GM19035 (cell line): Measurements from ENCODE around the gene ARMS2.

Experiments used
- ATAC-seq: cut with Tn5 transposase; IDR thresholded peaks from one replicate; pipeline ENCODE4 v1.9.1; 2021; ENCODE audit not compliant: unreplicated experiment

The ARMS2 gene

DNA sequence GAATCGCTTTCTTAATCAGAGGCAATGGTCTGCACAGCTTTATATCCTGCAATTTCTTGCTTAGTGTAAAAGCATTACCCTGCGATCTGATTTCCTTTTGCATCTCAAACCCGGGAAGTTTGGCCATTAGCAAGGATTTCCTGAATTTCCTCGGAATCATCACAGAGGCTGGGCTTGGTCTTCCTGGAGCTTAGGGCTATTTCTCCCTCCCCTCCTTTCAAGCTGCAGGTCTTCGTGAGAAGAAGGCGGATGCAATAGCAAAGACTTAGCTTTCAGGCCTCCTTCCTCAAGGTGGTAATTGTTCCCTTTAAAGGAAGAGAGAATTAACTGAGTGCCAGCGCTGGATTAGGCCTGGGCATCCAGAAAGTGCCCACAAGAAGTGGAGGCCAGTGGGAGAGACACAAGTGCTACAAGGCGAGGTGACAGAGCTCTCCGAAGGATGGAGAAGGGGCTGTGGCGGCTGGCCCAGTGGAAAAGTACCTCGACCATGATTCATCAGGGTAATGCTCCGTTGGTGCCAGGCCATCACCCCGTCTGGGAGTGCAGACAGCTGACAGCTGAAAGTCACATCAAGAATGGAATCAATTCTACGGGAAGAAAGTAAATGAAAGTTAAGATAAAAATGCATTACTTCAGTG lies 4.0 kb upstream of the ARMS2 start:
- no peak for ATAC-seq

DNA sequence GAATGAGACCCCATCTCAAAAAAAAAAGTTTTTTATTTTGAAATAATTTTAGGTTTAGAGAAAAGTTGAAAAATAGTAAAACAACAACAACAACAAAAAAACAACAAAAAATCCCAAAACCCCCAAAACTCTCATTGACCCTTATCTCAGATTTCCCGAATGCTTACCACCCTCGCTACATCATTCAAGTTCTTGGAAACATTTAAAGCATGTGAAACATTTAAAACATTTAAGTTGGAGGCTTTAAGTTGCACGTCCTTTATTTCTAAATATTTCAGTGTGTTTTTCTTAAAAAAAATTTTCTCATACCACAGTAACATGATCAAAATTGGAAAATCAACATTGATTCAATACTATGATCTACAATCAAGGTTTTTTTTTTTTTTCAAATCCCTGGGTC lies 382 bp upstream of the ARMS2 start:
- ATAC-seq, result no peak

DNA sequence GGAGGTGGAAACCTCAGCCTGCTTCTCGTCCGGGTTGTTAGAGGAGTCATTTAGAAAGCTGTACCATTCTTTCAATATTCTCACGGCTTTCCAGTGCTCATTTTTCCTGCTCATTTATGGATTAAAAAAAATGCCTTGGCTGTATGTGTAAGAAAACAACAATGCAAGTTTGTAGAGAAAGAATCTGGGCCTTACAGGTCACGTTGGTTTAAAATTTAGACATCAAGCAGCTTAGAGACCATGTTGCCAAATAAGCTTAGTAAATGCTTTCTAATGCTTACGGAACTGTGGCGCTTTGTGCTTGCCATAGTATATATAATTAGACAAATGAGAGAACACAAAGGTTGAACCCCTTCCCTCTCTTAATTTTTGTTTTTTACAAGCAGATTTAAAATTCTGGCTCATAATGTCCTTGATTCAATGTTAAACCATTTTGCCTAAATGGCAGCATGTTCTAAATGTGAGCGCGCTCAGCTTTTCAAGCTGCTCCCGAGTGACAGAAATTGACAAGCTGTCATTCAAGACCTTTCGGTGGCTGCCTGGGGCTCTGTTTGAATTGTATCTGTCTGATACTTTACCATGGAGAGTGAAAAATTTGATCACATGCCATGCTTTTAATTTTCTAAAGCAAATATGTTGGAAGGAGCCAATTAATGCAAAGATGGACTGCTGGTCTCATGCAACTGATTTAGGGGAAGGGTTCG lies 1.1 kb downstream of the ARMS2 start:
- ATAC-seq, result no peak

DNA sequence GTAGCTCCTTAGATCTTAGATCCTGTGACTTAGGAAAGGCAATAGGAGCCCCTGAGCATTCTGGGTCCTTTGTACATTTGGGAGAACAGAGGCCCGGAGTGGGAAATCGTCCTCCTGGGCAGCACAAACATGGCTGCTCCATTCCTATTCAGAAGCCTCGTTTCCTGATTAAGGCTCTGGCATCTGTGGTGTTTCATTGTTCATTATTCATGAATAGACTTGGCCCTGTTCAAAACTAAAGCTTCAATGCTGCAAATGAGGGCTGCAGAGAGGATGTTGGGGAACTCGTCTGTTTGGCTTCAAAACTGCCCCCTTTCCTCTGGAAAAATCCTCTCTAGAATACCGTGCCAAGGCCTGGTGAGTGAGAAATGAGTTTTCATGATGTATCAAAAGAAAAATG lies 3.5 kb downstream of the ARMS2 start:
- no peak for ATAC-seq

DNA sequence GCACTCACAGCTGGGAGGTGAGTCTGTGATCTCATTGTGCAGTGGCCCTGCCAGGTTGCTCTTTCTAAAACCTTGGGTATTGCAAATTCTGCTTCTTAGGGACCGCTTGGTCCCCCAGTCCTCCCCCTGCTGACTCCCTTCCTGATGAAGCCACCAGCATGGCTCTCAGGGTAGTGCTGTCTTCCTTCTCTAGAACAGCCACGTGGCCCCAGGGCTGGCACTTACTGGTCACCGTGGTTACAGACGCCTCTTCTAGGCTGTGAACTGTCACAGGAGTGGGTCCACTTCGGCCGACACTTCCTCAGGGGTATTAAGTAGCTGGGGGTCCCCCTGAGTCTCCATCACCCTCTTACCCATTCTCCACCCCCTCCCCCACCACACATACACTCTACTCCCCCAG lies 4.2 kb downstream of the ARMS2 start:
- no peak for ATAC-seq

DNA sequence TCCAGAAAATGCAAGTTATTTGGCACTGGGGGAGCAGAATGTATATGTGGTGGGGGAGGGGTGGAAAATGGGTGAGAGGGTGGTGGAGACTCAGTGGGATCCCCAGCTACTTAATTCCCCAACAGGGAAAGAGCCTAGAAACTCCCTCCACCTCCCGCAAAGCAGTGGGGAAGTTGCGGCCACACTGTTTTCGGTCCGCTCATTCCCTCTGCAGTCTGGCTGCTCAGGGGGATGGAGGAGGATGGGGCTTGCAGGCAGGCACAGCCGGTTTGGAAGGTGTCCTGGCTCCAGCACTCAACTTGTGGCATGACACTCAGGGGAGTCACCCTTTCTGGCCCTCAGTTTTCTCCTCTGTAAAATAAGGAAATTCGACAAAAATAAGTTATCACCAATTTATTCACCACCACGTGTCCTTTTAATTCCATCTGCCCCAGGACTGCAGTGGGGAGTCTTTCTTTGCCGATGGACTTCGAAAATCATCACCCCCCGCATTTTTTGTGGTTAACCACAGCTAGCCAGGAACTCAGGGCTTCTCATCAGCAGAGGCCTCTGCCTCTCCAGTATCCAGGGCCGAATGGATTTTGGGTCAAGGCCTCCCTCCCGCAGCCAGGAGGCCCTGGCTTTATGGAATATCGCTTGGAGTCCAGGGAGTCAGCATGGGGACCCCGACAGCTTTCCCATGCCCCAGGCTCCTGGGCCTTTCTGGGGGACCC lies 5.3 kb downstream of the ARMS2 start:
- no peak for ATAC-seq

DNA sequence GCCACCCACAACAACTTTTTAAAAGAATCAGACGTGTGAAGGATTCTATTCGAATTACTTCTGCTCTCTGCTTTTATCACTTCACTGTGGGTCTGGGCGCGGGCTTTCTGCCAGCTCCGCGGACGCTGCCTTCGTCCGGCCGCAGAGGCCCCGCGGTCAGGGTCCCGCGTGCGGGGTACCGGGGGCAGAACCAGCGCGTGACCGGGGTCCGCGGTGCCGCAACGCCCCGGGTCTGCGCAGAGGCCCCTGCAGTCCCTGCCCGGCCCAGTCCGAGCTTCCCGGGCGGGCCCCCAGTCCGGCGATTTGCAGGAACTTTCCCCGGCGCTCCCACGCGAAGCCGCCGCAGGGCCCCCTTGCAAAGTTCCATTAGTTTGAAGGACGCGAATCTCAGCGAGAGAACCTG lies 6.4 kb downstream of the ARMS2 start:
- ATAC-seq, result no peak

DNA sequence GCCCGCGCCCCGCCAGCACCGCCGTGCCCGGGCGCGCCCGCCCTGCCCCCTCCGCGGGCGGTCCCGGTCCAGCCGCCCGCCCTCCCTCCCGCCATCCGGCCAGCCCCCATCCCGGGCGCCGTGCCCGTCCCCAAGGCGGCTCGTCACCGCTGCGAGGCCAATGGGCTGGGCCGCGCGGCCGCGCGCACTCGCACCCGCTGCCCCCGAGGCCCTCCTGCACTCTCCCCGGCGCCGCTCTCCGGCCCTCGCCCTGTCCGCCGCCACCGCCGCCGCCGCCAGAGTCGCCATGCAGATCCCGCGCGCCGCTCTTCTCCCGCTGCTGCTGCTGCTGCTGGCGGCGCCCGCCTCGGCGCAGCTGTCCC lies 6.9 kb downstream of the ARMS2 start, which contains the start of gene HTRA1:
HTRA1 (plus strand) TSS at position 187 of the 362 bp plus-strand sequence; CDS start at position 287, 100 bp downstream.
- no peak for ATAC-seq

DNA sequence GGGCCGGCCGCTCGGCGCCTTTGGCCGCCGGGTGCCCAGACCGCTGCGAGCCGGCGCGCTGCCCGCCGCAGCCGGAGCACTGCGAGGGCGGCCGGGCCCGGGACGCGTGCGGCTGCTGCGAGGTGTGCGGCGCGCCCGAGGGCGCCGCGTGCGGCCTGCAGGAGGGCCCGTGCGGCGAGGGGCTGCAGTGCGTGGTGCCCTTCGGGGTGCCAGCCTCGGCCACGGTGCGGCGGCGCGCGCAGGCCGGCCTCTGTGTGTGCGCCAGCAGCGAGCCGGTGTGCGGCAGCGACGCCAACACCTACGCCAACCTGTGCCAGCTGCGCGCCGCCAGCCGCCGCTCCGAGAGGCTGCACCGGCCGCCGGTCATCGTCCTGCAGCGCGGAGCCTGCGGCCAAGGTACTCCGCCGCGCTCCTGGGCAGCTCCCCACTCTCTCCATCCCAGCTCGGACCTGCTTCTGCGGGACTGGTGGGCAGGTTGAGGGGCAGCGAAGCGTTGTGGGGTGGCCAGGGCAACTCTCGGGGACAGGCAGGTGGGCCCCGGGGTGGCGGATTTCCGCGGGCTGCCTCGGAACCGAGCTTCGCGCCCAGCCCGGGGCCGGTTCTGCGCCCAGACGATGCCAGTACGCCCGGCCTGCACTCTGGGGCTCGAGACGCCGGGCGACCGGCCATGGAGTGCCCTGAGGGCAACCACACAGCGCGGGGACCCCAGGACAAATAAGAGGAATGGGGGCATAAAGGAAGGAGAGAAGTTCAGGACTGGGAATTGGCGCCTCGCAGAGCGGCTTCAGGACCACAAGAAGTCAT lies 7.5 kb downstream of the ARMS2 start:
- ATAC-seq, result no peak

DNA sequence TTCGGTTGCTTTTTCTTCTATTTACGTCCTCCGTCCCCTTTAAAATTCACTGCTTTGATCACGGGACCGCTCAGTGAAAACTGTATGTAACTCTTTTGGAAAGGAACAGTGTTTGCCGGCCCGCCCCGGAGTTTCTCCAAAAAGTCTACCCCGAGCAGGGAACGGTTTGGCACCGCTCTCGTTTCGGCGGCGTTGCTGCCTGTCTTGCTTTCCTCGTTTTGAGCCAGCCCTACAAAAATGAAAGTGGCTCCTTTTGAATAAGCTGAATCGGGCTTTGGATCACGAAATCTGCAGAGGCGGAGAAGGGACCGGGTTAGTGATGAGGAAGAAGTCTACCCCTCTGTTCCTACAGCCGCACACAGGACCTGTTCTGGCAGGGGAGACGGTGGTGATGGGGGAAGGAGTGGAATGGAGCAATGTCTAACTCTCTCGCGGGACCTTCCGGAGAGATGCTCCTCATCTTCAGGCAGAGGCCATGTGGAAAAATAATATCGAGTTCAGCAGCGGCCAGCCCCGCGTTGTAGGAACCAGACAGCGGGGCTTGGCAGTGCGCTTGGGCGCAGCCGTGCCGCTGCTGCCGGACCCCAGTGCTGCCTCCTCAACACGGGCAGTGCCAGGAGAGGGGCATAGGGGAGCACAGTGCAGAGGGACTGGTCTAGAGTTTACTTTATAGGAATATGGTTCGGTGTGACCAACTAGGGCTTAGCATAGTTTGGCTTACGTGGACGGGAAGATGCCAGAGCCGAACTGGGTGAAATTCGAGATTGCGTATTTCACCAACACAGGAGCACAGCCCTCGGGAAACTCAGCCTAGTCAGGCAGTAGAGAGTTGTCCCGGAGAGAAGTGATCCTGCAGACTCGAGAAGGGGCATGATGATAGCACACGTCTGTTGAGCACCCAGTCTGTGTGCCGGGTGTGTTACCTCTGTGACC lies 8.3 kb downstream of the ARMS2 start:
- no peak for ATAC-seq

DNA sequence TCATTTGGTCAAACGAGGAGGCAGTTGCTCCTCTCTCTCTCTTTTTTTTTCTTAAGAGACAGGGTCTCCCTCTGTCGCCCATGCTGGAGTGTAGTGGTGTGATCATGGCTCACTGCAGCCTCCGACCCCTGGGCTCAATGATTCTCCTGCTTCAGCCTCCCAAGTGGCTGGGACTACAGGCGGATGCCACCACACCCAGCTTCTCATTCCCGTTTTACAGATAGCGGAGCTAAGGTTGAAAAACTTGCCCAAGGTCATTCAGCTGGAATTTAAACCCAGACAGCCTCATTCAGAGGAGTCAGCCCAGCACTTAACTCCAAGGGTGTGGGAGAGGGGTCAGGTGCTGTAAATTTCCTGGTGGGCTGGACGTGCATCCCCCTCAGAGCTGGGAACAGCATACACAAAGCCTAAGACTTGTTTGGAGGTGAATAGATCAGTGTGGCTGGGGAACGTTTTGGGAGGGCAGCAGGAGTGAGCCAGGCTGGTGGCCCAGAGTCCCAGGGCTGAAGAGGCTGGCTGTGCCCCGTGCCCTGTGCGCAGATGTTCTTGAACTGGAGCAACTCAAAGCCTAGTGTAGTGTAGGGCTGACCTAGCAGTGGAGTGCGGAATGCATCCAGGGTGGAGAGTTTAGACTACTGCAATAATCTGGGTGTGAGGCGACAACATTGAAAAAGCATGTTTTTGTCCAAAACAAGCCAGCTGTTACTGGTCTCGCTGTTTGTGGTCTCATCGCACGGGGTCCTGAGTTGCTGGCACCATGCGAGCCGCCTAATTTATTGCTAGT lies 9.2 kb downstream of the ARMS2 start:
- ATAC-seq, result no peak

DNA sequence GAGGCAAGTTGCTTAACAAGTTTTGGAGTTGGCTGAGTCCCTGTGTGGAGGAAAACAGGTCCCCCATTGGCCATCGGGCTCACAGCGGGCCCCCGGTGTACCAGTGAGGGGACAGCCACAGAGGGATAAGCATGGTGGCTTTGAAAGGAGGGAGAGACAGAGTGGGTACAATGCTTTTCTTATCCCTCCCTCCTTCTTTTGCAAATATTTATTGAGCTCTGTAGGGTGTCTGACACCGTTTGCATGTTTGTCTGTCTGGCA lies 9.7 kb downstream of the ARMS2 start:
- no peak for ATAC-seq

DNA sequence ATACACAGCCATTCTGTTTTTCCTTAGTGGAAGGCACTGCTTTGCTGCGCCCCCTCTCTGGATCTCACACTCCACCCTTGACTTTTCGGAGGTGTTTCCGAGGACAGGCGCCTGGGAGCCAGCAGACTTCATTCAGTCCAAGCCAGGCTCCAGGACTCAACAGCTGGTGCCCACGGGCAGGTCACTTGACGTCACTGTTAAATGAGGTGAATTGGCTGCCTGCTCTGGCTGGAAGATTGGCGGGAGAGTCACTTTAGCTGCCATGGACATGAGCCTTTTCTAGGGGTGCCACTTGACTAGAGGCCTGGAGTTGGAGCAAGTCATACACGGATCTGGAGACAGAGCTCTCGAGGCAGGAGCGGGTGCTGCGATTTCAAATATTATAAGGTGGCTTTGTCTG lies 10.1 kb downstream of the ARMS2 start:
- ATAC-seq, result no peak

DNA sequence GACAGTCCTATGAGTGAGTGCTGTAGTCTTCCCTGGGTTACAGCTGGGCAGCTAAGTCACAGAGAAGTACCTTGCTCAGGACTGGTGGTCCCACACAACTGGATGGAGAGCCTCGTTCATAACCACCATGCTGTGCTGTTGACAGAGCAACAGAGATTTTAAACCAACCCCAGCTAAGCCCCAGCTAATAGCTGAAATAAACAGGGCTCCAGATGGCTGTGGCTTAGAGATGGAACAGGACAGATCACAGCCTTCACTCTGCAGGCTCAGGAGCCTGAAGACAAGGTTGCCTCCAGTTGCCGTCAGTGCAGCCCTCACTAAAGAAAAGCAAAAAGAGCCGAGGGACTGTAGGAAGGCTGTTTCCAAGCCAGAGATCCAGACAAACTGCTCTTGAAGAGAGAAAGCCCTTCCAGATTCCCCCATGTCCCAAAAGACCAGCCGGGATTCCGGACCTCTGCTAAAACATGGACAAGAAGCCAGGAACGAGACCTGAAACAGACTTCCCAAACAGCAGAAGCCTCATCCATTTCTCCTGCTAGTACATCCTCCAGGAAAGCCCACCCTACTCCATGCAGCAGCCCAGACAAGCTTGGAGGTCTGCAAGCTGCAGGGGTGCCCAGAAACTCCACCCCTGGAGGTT lies 11.1 kb downstream of the ARMS2 start:
- ATAC-seq, result no peak

DNA sequence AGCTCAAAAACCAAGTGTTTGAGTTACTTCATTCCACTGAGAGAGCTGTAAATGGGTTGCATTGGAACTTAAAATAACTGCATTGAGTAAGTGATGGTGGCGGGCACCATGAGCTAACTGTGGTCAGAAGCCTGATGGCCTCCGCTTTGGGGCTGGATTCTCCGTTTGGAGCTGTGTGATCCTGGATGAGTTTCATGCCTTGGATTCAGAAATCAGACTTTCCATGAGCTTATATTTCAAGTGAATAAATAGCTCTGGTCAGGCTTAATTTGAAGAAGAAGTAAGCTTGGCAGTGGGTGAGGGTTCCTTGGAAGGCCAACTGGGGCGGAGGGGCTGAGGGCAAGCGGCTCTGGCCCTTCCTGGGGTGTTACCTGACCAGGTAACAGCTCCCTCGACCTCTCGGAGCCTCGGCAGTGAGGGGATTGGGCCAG lies 12.5 kb downstream of the ARMS2 start:
- ATAC-seq, result no peak

DNA sequence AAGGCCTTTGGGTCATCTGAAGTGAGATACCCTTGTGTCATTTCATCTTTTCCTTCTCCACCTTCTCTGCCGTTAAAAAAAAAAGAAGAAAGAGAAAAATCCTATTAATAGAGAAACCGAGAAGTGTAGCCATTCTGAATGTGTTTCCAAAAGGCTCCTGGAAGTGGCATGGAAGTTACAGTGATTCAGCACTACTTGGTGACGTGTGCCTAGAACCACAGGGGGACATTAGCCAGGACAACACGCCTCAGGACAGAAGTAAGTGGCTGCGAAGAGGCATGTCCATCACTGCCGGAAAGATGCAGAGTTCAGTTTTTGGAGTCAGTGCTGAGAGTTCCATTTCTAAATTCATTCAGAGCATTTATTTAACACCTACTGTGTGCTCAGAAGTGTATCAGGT lies 13.2 kb downstream of the ARMS2 start:
- no peak for ATAC-seq

DNA sequence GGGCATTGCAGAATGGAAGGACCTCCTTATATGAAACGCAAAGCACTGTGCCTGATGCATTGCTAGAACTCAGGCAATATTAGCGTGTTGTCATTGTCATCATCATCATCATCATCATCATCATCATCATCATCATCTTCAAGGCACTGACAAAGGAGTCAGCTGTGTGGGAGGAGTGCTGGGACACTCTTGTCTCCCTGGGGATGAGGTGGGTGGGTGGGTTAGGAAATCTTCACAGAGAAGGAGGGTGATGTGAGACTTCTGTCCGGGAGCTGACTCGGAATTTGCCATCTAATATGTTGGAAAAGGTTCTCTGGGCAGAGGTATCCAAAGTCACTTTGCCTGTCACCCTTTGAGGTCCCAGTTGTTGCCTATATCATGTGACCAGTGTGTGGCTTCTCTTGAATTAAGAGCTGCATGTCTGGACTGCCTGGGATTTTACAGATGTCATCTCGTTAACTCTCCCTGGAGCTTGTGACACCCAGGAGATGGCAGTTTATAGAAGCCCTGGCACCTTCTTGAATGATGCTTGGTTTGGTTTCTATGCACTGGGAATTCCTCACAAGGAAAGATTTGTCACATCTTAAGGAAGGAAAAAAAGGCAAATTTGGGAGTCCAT lies 14.0 kb downstream of the ARMS2 start:
- ATAC-seq, result no peak

DNA sequence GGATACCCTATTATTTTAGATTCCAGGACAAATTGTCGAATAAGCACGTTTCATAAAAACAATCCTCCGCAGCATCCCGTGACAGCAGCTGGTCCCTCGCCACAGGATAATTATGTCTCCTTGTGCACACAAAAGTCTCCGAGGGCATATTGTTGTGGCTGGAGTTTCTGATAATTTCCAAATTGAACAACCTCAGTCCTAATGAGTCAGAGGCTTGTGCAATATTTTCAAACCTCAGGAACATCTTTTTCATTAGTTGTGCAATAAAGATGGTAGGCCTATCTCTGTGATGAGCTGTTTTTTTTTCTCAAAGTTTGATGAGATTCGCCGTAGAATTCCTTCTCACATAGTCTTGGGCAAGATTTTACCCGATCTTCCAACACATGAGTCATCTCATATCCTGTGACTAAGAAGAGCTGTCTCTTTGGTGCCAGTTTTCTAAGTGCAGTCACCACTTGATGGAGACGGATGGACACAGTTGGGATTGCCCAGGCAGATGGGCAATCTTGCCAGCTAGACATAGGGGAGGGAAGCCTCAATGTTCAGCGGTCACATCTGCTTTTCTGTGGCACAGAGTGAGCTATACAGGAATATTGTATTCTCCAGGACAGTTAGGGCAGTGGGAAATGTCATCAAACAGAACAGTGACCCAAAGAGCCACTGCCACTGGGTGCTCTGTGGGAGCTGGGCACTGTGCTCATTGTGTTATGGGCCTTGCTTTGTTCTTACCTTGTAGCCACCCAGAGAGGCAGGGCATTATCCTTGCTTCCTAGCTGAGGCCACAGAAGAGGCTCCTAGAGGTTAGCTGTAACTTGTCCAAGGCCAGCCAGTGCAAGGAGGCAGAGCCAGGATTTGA lies 14.7 kb downstream of the ARMS2 start:
- no peak for ATAC-seq
